ENCODE measurements around the gene TREML1. TPM values are rescaled to one million over a fixed set of nuclear protein-coding genes. Genes with fewer than 3 reads are reported as not detected.
"Not testable (repeated sequence)": the region's sequence is repeated elsewhere in the genome, so short reads cannot be mapped to it uniquely, and the experiment has no call there.

The TREML1 gene
- total and polyA plus RNA-seq, 2 experiments from 2014 or later = not detected

DNA sequence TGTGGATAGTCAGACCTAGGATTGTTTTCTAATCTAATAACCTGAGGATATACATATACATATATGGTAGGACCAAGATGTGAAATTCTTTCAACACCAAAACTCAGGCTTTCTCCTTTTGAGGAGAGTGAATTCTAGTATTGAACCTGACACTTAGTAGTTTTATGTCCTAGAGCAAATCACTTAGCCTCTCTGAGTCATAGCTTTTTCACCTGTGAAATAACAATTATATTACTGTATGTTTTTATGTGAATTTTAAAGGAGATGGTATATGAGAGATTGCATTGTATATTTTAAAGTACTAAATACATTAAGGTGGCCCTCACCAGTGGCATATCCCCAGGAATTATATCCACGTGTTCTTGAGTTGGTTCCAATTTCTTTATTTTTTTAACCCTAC, 34.6 kb downstream of the TREML1 start (continued):
- TF ChIP-seq, protein P1, sequence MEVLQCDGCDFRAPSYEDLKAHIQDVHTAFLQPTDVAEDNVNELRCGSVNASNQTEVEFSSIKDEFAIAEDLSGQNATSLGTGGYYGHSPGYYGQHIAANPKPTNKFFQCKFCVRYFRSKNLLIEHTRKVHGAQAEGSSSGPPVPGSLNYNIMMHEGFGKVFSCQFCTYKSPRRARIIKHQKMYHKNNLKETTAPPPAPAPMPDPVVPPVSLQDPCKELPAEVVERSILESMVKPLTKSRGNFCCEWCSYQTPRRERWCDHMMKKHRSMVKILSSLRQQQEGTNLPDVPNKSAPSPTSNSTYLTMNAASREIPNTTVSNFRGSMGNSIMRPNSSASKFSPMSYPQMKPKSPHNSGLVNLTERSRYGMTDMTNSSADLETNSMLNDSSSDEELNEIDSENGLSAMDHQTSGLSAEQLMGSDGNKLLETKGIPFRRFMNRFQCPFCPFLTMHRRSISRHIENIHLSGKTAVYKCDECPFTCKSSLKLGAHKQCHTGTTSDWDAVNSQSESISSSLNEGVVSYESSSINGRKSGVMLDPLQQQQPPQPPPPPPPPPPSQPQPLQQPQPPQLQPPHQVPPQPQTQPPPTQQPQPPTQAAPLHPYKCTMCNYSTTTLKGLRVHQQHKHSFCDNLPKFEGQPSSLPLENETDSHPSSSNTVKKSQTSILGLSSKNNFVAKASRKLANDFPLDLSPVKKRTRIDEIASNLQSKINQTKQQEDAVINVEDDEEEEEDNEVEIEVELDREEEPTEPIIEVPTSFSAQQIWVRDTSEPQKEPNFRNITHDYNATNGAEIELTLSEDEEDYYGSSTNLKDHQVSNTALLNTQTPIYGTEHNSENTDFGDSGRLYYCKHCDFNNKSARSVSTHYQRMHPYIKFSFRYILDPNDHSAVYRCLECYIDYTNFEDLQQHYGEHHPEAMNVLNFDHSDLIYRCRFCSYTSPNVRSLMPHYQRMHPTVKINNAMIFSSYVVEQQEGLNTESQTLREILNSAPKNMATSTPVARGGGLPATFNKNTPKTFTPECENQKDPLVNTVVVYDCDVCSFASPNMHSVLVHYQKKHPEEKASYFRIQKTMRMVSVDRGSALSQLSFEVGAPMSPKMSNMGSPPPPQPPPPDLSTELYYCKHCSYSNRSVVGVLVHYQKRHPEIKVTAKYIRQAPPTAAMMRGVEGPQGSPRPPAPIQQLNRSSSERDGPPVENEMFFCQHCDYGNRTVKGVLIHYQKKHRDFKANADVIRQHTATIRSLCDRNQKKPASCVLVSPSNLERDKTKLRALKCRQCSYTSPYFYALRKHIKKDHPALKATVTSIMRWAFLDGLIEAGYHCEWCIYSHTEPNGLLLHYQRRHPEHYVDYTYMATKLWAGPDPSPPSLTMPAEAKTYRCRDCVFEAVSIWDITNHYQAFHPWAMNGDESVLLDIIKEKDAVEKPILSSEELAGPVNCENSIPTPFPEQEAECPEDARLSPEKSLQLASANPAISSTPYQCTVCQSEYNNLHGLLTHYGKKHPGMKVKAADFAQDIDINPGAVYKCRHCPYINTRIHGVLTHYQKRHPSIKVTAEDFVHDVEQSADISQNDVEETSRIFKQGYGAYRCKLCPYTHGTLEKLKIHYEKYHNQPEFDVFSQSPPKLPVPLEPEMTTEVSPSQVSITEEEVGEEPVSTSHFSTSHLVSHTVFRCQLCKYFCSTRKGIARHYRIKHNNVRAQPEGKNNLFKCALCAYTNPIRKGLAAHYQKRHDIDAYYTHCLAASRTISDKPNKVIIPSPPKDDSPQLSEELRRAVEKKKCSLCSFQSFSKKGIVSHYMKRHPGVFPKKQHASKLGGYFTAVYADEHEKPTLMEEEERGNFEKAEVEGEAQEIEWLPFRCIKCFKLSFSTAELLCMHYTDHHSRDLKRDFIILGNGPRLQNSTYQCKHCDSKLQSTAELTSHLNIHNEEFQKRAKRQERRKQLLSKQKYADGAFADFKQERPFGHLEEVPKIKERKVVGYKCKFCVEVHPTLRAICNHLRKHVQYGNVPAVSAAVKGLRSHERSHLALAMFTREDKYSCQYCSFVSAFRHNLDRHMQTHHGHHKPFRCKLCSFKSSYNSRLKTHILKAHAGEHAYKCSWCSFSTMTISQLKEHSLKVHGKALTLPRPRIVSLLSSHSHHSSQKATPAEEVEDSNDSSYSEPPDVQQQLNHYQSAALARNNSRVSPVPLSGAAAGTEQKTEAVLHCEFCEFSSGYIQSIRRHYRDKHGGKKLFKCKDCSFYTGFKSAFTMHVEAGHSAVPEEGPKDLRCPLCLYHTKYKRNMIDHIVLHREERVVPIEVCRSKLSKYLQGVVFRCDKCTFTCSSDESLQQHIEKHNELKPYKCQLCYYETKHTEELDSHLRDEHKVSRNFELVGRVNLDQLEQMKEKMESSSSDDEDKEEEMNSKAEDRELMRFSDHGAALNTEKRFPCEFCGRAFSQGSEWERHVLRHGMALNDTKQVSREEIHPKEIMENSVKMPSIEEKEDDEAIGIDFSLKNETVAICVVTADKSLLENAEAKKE (CRISPR knock-in tag; IDR thresholded peaks at IDR 0.05) = no peak
- TF ChIP-seq NANOG (IDR thresholded peaks at IDR 0.05; ENCODE audit: borderline replicate concordance) = no peak
- TF ChIP-seq EZH2 (IDR thresholded peaks at IDR 0.05; ENCODE audit: low read depth, unreplicated experiment) = no peak

DNA sequence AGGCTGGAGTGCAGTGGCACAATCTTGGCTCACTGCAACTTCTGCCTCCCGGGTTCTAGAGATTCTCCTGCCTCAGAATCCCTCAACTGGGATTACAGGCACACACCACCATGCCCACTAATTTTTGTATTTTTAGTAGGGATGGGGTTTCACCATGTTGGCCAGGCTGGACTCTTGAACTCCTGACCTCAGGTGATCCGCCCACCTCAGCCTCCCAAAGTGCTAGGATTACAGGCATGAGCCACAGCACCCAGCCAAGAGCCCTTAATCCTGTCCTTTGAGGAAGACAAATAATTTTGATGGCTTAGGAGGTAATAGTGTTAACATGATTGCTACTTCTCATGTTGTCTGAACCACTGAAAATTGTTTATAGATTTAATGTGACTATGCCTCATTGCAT, 39.1 kb downstream of the TREML1 start:
- H3K4me1 ChIP-seq (ENCODE audit: insufficient read depth); DNase-seq (ENCODE audit: low spot score); H3K79me2 ChIP-seq (replicated peaks; ENCODE audit: insufficient read depth); H3K27me3 ChIP-seq (ENCODE audit: insufficient read depth); H3K27ac Mint-ChIP-seq; H3K4me3 ChIP-seq; H3K36me3 ChIP-seq (ENCODE audit: insufficient read depth); H3K27me3 Mint-ChIP-seq (ENCODE audit: insufficient read depth, low read depth, poor library complexity); H3K4me1 Mint-ChIP-seq; H2AFZ ChIP-seq; H3K27ac ChIP-seq (ENCODE audit: low read depth); H4K20me1 ChIP-seq (replicated peaks; ENCODE audit: insufficient read depth); H3K9me3 Mint-ChIP-seq; H3K4me2 ChIP-seq; H3K4me3 Mint-ChIP-seq; H3K36me3 Mint-ChIP-seq (ENCODE audit: low read depth); ATAC-seq; H3F3A ChIP-seq (replicated peaks; ENCODE audit: low read depth); H3K9me2 ChIP-seq (ENCODE audit: insufficient read depth): not testable (repeated sequence)

DNA sequence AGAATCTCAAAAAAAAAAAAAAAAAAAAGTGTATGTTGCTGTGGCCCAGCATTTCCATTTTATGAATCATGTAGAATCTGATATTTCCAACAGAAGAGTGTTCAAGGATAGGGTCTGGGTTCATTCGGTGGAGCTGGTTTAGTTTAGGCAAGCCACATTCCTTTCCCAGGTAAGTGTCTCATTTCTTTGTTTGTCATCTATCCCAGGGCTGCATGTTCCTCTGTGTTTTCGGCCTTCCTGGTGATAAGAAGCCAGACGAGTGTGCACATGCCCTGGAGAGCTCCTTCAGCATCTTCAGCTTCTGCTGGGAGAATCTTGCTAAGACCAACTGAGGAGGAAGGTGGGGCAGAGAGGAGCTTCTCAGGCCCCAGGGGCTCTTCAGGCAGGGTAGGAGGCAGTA, 43.1 kb downstream of the TREML1 start:
- no peak overlapping the region for H3K4me2 ChIP-seq
- H3K27me3 Mint-ChIP-seq (ENCODE audit: insufficient read depth, low read depth, poor library complexity) = peaks cover 3% of the 10 kb centered on the region

More for the DNA sequence above, 43.1 kb downstream of the TREML1 start:
- no peaks in the 10 kb centered on the region for H3K79me2 ChIP-seq (replicated peaks; ENCODE audit: insufficient read depth)
- H3K36me3 ChIP-seq (ENCODE audit: insufficient read depth) = no peaks in the 10 kb centered on the region
- H3K4me3 ChIP-seq = no peak overlapping the region
- no peak for TF ChIP-seq NANOG (IDR thresholded peaks at IDR 0.05; ENCODE audit: borderline replicate concordance)
- TF ChIP-seq CREB1 (CRISPR knock-in tag; IDR thresholded peaks at IDR 0.05; ENCODE audit: low read depth) = no peak
- H4K20me1 ChIP-seq (replicated peaks; ENCODE audit: insufficient read depth) = no peaks in the 10 kb centered on the region
- no peaks in the 10 kb centered on the region for H3K4me1 ChIP-seq (ENCODE audit: insufficient read depth)
- no peaks in the 10 kb centered on the region; the same call in 1 of the 2 replicates for H3K9me2 ChIP-seq (ENCODE audit: insufficient read depth)
- H3K27me3 ChIP-seq (ENCODE audit: insufficient read depth) = no peaks in the 10 kb centered on the region
- no peak overlapping the region for H3K27ac ChIP-seq (ENCODE audit: low read depth)
- DNase-seq (ENCODE audit: low spot score) (no peak), ATAC-seq (no peak)
- Mint-ChIP-seq H3K27ac (no peak overlapping the region), H3K4me1 (peaks cover 4% of the 10 kb centered on the region; the same call in 1 of the 3 replicates), H3K4me3 (no peak overlapping the region), H3K9me3 (no peaks in the 10 kb centered on the region), H3K36me3 (ENCODE audit: low read depth) (no peaks in the 10 kb centered on the region)
- H3F3A ChIP-seq (replicated peaks; ENCODE audit: low read depth) = no peaks in the 10 kb centered on the region
- no peak overlapping the region for H2AFZ ChIP-seq

Measured in GM23338 (cell line).